H9 (cell line): ENCODE measurements around the gene FARSB. TPM values are rescaled to one million over a fixed set of nuclear protein-coding genes. Genes with fewer than 3 reads are reported as not detected.

Experiments used
- DNase-seq: peaks from one replicate; pipeline ENCODE4 v3.0.0-alpha.2; 2017
- H2AFZ ChIP-seq: one replicate; pipeline ENCODE4 v1.6.1; 2013; ENCODE audit warnings: mild to moderate bottlenecking, low read length, control low read depth, moderate library complexity
- H2AK5ac ChIP-seq: 2 replicates; pipeline ENCODE4 v1.6.1; 2013; ENCODE audit warnings: low read length, control low read depth, mixed read lengths; ENCODE audit not compliant: insufficient read length
- H2BK120ac ChIP-seq: one replicate; pipeline ENCODE4 v1.6.1; 2013; ENCODE audit warnings: low read depth, mild to moderate bottlenecking, low read length, control low read depth, inconsistent platforms; ENCODE audit not compliant: poor library complexity, severe bottlenecking
- H2BK12ac ChIP-seq: 2 replicates; pipeline ENCODE4 v1.6.1; 2013; ENCODE audit warnings: low read length, control low read depth, mixed read lengths, low read depth; ENCODE audit not compliant: insufficient read length
- H2BK15ac ChIP-seq: 2 replicates; pipeline ENCODE4 v1.6.1; 2013; ENCODE audit warnings: low read depth, low read length, control low read depth
- H2BK20ac ChIP-seq: one replicate; pipeline ENCODE4 v1.6.1; 2013; ENCODE audit warnings: low read depth, mild to moderate bottlenecking, low read length, control low read depth, inconsistent platforms; ENCODE audit not compliant: poor library complexity, severe bottlenecking
- H2BK5ac ChIP-seq: 2 replicates; pipeline ENCODE4 v1.6.1; 2013; ENCODE audit warnings: low read length, control low read depth, mixed read lengths; ENCODE audit not compliant: insufficient read length
- H3K14ac ChIP-seq: 2 replicates; pipeline ENCODE4 v1.6.1; 2013; ENCODE audit warnings: low read length, control low read depth; ENCODE audit not compliant: insufficient read depth
- H3K18ac ChIP-seq: 2 replicates; pipeline ENCODE4 v1.6.1; 2013; ENCODE audit warnings: low read depth, mild to moderate bottlenecking, mixed read lengths, low read length, control low read depth; ENCODE audit not compliant: insufficient read length
- H3K23ac ChIP-seq: 2 replicates; pipeline ENCODE4 v1.6.1; 2013; ENCODE audit warnings: low read length, control low read depth, mixed read lengths, low read depth; ENCODE audit not compliant: insufficient read length
- H3K23me2 ChIP-seq: 2 replicates; pipeline ENCODE4 v1.6.1; 2013; ENCODE audit warnings: low read depth, mild to moderate bottlenecking, mixed read lengths, low read length, control low read depth; ENCODE audit not compliant: insufficient read length, poor library complexity, severe bottlenecking
- H3K27ac ChIP-seq: 2 replicates; pipeline ENCODE4 v1.5.1; 2013; ENCODE audit warnings: low read length, control low read depth, mixed read lengths, low read depth; ENCODE audit not compliant: insufficient read length
- H3K27me3 ChIP-seq: 2 replicates; pipeline ENCODE4 v1.6.1; 2013; ENCODE audit warnings: low read length, control low read depth, inconsistent platforms; ENCODE audit not compliant: insufficient read depth
- H3K4ac ChIP-seq: 2 replicates; pipeline ENCODE4 v1.6.1; 2013; ENCODE audit warnings: low read depth, mild to moderate bottlenecking, control low read depth, inconsistent platforms, low read length, moderate library complexity
- H3K4me1 ChIP-seq: 2 replicates; pipeline ENCODE4 v1.6.1; 2013; ENCODE audit warnings: low read length, control low read depth, inconsistent platforms; ENCODE audit not compliant: insufficient read depth
- H3K4me2 ChIP-seq: 2 replicates; pipeline ENCODE4 v1.6.1; 2013; ENCODE audit warnings: low read length, control low read depth, mixed read lengths; ENCODE audit not compliant: insufficient read length, insufficient read depth
- H3K56ac ChIP-seq: 2 replicates; pipeline ENCODE4 v1.6.1; 2013; ENCODE audit warnings: low read depth, mild to moderate bottlenecking, mixed read lengths, low read length, control low read depth; ENCODE audit not compliant: insufficient read length
- H3K79me1 ChIP-seq: 2 replicates; pipeline ENCODE4 v1.6.1; 2013; ENCODE audit warnings: low read depth, mild to moderate bottlenecking, moderate library complexity, low read length, control low read depth, inconsistent platforms; ENCODE audit not compliant: insufficient read depth, poor library complexity, severe bottlenecking
- H3K79me2 ChIP-seq: 2 replicates; pipeline ENCODE4 v1.6.1; 2013; ENCODE audit warnings: low read length, control low read depth, inconsistent platforms; ENCODE audit not compliant: insufficient read depth
- H3K9ac ChIP-seq: 2 replicates; pipeline ENCODE4 v1.6.1; 2013; ENCODE audit warnings: low read length, control low read depth, mixed read lengths; ENCODE audit not compliant: insufficient read length; ENCODE audit errors: extremely low read depth
- H3K9me3 ChIP-seq: one replicate; pipeline ENCODE4 v1.6.1; 2013; ENCODE audit warnings: low read depth, low read length, inconsistent platforms; ENCODE audit not compliant: control insufficient read depth
- H3T11ph ChIP-seq: one replicate; pipeline ENCODE4 v1.6.1; 2013; ENCODE audit warnings: mild to moderate bottlenecking, low read length, control low read depth, inconsistent platforms
- H4K20me1 ChIP-seq: one replicate; pipeline ENCODE4 v1.6.1; 2013; ENCODE audit not compliant: control insufficient read depth, insufficient read length, insufficient read depth
- H4K5ac ChIP-seq: 2 replicates; pipeline ENCODE4 v1.6.1; 2013; ENCODE audit warnings: low read depth, mild to moderate bottlenecking, mixed read lengths, low read length, control low read depth; ENCODE audit not compliant: insufficient read length
- H4K8ac ChIP-seq: replicated peaks from 2 replicates; pipeline ENCODE4 v1.6.1; 2013; ENCODE audit warnings: low read length, control low read depth, mixed read lengths, low read depth; ENCODE audit not compliant: insufficient read length
- H4K91ac ChIP-seq: 2 replicates; pipeline ENCODE4 v1.6.1; 2013; ENCODE audit warnings: low read depth, mild to moderate bottlenecking, moderate library complexity, mixed read lengths, low read length, control low read depth; ENCODE audit not compliant: insufficient read length
- H3K27ac Mint-ChIP-seq, 3 experiments: 2 replicates in 2 of 3; 3 replicates in 1 of 3; pipeline ENCODE4 v1.8.0; 2020 to 2021; ENCODE audit warnings: mixed read lengths in 3 of 3, mild to moderate bottlenecking in 1 of 3, moderate library complexity in 1 of 3
- H3K27me3 Mint-ChIP-seq: 2 replicates; pipeline ENCODE4 v1.8.0; 2021; ENCODE audit warnings: low read depth, mild to moderate bottlenecking, moderate library complexity, mixed read lengths
- H3K36me3 Mint-ChIP-seq, 3 experiments: 2 replicates in 2 of 3; 3 replicates in 1 of 3; pipeline ENCODE4 v1.8.0; 2020 to 2021; ENCODE audit warnings: low read depth in 3 of 3, mixed read lengths in 3 of 3; ENCODE audit not compliant: insufficient read depth in 1 of 3
- H3K4me1 Mint-ChIP-seq, 2 experiments: 2 replicates each; pipeline ENCODE4 v1.8.0; 2020; ENCODE audit warnings: mixed read lengths in 2 of 2
- H3K4me3 Mint-ChIP-seq, 2 experiments: 2 replicates in 1 of 2; 3 replicates in 1 of 2; pipeline ENCODE4 v1.8.0; 2020 to 2021; ENCODE audit warnings: mild to moderate bottlenecking in 2 of 2, mixed read lengths in 2 of 2, moderate library complexity in 1 of 2
- H3K9me3 Mint-ChIP-seq, 2 experiments: 2 replicates in 1 of 2; 3 replicates in 1 of 2; pipeline ENCODE4 v1.8.0; 2020; ENCODE audit warnings: mild to moderate bottlenecking in 2 of 2, mixed read lengths in 2 of 2, moderate library complexity in 1 of 2
- WGBS: extraction: QIAGEN DNeasy Blood & Tissue Kit; methylation state at CpG from one replicate; pipeline ENCODE4 v1.1.7; 2013; ENCODE audit warnings: missing lambda C conversion rate, low lambda C conversion rate, mixed read lengths; ENCODE audit not compliant: insufficient read length; ENCODE audit errors: extremely low coverage; 5-methylcytosine and 5-hydroxymethylcytosine counted together
- total RNA-seq: library from RNA; stranded (reverse); gene quantifications from 2 replicates; pipeline ENCODE4 v1.2.1, GENCODE V29; 2021
- TF ChIP-seq, protein P1 (sequence below): fragments of 200-600 bp; sonication (generic); conservative IDR thresholded peaks from 3 replicates; pipeline ENCODE4 v1.8.0; 2021; ENCODE audit warnings: antibody characterized with exemption, mild to moderate bottlenecking

The FARSB gene
- total RNA-seq, 1 experiment from 2014 or later: 32.1 TPM

DNA sequence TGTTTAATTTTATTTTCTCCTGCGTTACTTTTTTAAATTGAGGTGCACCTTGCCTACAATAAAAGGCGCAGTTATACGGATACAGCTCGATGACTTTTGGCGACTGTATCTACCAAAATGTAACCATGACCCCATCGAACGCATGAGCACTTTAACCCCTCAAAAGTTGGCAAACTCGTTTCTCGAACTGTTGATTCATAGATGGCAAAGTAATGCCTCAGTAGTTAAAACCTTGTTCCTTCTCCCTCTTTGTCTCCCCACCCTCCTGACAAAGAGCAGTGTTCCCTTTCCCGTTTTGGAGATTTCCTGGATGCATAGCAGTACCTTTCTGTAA lies 16.1 kb upstream of the FARSB start:
- H3K4me2 ChIP-seq: peak overlapping the region; percentile 84
- Mint-ChIP-seq H3K36me3 (no peaks in the 10 kb centered on the region; a peak in 1 of 7 replicates), H3K27ac (peak overlapping the region in 1 of 3 experiments; percentile 14; a peak in 1 of 7 replicates), H3K9me3 (no peaks in the 10 kb centered on the region; a peak in 1 of 5 replicates), H3K4me1 (peaks cover 12 to 13% of the 10 kb centered on the region in 2 experiments), H3K4me3 (peak overlapping the region; percentile 69 to 77), H3K27me3 (peaks cover 66% of the 10 kb centered on the region)
- no peak overlapping the region for H4K8ac ChIP-seq
- no peak overlapping the region for H2AK5ac ChIP-seq
- WGBS: no CpG with 5 or more reads among the region's 10 CpGs
- peak overlapping the region; percentile 36 for H3K9ac ChIP-seq
- no peak overlapping the region for H2BK12ac ChIP-seq
- no peak overlapping the region for H2BK120ac ChIP-seq
- no peak overlapping the region for H3K14ac ChIP-seq
- no peak overlapping the region for H2BK15ac ChIP-seq
- no peak overlapping the region for H2BK20ac ChIP-seq
- DNase-seq: no peak
- H2BK5ac ChIP-seq: no peak overlapping the region
- H3K27me3 ChIP-seq: peaks cover 2% of the 10 kb centered on the region; the same call in 1 of the 2 replicates
- H3K4ac ChIP-seq: no peak overlapping the region
- peak overlapping the region; percentile 5 for H2AFZ ChIP-seq
- H3K9me3 ChIP-seq: no peaks in the 10 kb centered on the region
- H3K23me2 ChIP-seq: peaks cover 11% of the 10 kb centered on the region
- no peak overlapping the region for H3K23ac ChIP-seq
- no peak overlapping the region for H3K18ac ChIP-seq
- no peaks in the 10 kb centered on the region for H3K79me2 ChIP-seq
- H4K20me1 ChIP-seq: no peaks in the 10 kb centered on the region
- H3K4me1 ChIP-seq: no peaks in the 10 kb centered on the region
- H3K79me1 ChIP-seq: no peaks in the 10 kb centered on the region
- no peak overlapping the region for H3K56ac ChIP-seq
- H3K27ac ChIP-seq: no peak overlapping the region
- H4K5ac ChIP-seq: no peak overlapping the region
- no peak overlapping the region for H3T11ph ChIP-seq
- no peak overlapping the region for H4K91ac ChIP-seq
- TF ChIP-seq, protein P1, sequence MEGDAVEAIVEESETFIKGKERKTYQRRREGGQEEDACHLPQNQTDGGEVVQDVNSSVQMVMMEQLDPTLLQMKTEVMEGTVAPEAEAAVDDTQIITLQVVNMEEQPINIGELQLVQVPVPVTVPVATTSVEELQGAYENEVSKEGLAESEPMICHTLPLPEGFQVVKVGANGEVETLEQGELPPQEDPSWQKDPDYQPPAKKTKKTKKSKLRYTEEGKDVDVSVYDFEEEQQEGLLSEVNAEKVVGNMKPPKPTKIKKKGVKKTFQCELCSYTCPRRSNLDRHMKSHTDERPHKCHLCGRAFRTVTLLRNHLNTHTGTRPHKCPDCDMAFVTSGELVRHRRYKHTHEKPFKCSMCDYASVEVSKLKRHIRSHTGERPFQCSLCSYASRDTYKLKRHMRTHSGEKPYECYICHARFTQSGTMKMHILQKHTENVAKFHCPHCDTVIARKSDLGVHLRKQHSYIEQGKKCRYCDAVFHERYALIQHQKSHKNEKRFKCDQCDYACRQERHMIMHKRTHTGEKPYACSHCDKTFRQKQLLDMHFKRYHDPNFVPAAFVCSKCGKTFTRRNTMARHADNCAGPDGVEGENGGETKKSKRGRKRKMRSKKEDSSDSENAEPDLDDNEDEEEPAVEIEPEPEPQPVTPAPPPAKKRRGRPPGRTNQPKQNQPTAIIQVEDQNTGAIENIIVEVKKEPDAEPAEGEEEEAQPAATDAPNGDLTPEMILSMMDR: no peak
